Suprapubic skin (tissue), 3 donors: ENCODE data around the gene IPO5.

Experiments used
- EP300 ChIP-seq: sonication (generic); formaldehyde crosslinking; IDR thresholded peaks from one replicate; pipeline ENCODE4 v1.6.1; 2017; ENCODE audit warnings: antibody characterized with exemption
- TF ChIP-seq, protein P1 (sequence below), 2 donors: fragments of 200-600 bp in 1 of 2; fragments of 450-650 bp in 1 of 2; sonication (generic) in 1 of 2; IDR thresholded peaks; one replicate each; pipeline ENCODE4 v1.5.1; 2016 to 2019; ENCODE audit warnings: antibody characterized with exemption in 2 of 2, mild to moderate bottlenecking in 1 of 2, moderate library complexity in 1 of 2

DNA sequence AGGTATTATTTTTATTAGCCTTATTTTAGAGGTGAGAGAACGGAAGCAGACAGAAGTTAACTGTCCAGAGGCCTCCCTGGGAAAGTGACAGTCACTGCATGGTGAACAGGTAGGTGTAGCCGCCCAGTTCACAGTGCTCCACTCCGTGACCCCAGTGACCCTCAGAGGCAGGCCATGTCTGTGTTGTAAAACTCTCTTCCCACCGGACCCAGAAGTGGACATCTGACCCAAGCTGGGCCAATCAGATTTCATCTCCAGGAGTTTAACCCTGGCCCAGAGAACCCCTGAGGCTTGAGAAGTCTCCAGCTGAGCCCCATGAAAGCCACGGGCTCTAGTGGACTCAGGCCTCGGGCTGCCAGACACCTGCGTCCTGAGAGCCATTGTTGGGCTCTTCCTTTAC lies 105.8 kb downstream of the IPO5 start:
- TF ChIP-seq, protein P1, sequence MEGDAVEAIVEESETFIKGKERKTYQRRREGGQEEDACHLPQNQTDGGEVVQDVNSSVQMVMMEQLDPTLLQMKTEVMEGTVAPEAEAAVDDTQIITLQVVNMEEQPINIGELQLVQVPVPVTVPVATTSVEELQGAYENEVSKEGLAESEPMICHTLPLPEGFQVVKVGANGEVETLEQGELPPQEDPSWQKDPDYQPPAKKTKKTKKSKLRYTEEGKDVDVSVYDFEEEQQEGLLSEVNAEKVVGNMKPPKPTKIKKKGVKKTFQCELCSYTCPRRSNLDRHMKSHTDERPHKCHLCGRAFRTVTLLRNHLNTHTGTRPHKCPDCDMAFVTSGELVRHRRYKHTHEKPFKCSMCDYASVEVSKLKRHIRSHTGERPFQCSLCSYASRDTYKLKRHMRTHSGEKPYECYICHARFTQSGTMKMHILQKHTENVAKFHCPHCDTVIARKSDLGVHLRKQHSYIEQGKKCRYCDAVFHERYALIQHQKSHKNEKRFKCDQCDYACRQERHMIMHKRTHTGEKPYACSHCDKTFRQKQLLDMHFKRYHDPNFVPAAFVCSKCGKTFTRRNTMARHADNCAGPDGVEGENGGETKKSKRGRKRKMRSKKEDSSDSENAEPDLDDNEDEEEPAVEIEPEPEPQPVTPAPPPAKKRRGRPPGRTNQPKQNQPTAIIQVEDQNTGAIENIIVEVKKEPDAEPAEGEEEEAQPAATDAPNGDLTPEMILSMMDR (IDR thresholded peaks at IDR 0.05), result no peak
- TF ChIP-seq EP300, result no peak
